A549 (cell line): ENCODE data around the gene GSTM1. TPM values are rescaled to one million over a fixed set of nuclear protein-coding genes. Genes with fewer than 3 reads are reported as not detected.

Experiments used
- ATAC-seq, 2 experiments: fragments of 200-7000 bp in 1 of 2; fragments of >200 bp in 1 of 2; cut with Nextera tagmentation in 1 of 2; cut with Tn5 transposase in 1 of 2; 3 replicates each; pipeline versions ENCODE4 v1.8.0 to v1.9.1; 2018 to 2020; ENCODE audit warnings: mild to moderate bottlenecking in 1 of 2, moderate library complexity in 1 of 2
- CTCF ChIA-PET: fragments of 300-600 bp; sonication (Branson Sonifier 250); formaldehyde crosslinking; extraction: SDS; loops from one replicate; lab custom pipeline; 2021; ENCODE audit warnings: antibody characterized with exemption, inconsistent platforms; lab: Yijun Ruan, JAX
- POLR2A ChIA-PET: fragments of 350-600 bp; formaldehyde crosslinking; extraction: SDS; loops from one replicate; lab custom pipeline; 2021; ENCODE audit warnings: antibody characterized with exemption, inconsistent platforms; lab: Yijun Ruan, JAX
- DNase-seq, 2 experiments: peaks; one replicate each; pipeline versions ENCODE4 v3.0.0 to v3.0.0-alpha.2; 2011 to 2016; ENCODE audit warnings: low read depth in 1 of 2, low spot score in 1 of 2
- FAIRE-seq: peaks from 2 replicates; lab custom pipeline; 2011; peaks lifted over from hg19 to GRCh38; lab: Jason Lieb, UNC
- H3K27ac ChIP-seq, 2 experiments: fragments of >200 bp; sonication (Bioruptor Twin); formaldehyde crosslinking; 3 replicates each; pipeline ENCODE4 v1.5.1; 2016 to 2017
- H3K4me1 ChIP-seq: fragments of >200 bp; sonication (Bioruptor Twin); formaldehyde crosslinking; 3 replicates; pipeline ENCODE4 v1.6.1; 2016
- H3K4me2 ChIP-seq: fragments of >200 bp; sonication (Bioruptor Twin); formaldehyde crosslinking; 3 replicates; pipeline ENCODE4 v1.6.1; 2016
- H3K4me3 ChIP-seq: fragments of >200 bp; sonication (Bioruptor Twin); formaldehyde crosslinking; 3 replicates; pipeline ENCODE4 v1.5.1; 2016
- H3K9me3 ChIP-seq: fragments of >200 bp; sonication (Bioruptor Twin); formaldehyde crosslinking; 3 replicates; pipeline ENCODE4 v1.6.1; 2016
- BHLHE40 ChIP-seq: IDR thresholded peaks from 2 replicates; pipeline ENCODE4 v1.6.1; 2012; ENCODE audit warnings: low read depth, low read length, inconsistent platforms
- CBX8 ChIP-seq: fragments of 200-600 bp; sonication (generic); IDR thresholded peaks from 2 replicates; pipeline ENCODE4 v1.6.1; 2016
- CEBPB ChIP-seq, 2 experiments: fragments of >200 bp in 1 of 2; sonication (Bioruptor Twin) in 1 of 2; formaldehyde crosslinking in 1 of 2; IDR thresholded peaks; 2 replicates each; pipeline ENCODE4 v1.6.1; 2012 to 2016
- FOSL2 ChIP-seq, 2 experiments: fragments of 450-650 bp in 1 of 2; fragments of >200 bp in 1 of 2; sonication (Bioruptor Twin) in 1 of 2; formaldehyde crosslinking; IDR thresholded peaks; 2 replicates each; pipeline versions ENCODE4 v1.5.0 to v1.6.1; 2016 to 2020; ENCODE audit warnings: mild to moderate bottlenecking in 1 of 2, moderate library complexity in 1 of 2
- FOXS1 ChIP-seq: fragments of 250-450 bp; sonication (Bioruptor Pico); IDR thresholded peaks from 2 replicates; pipeline ENCODE4 v1.5.0; 2020; ENCODE audit warnings: mild to moderate bottlenecking, moderate library complexity
- HDAC2 ChIP-seq: fragments of 200-600 bp; sonication (generic); IDR thresholded peaks from 2 replicates; pipeline ENCODE4 v1.6.1; 2016
- KDM1A ChIP-seq: fragments of 200-600 bp; sonication (generic); IDR thresholded peaks from 2 replicates; pipeline ENCODE4 v1.6.1; 2016; ENCODE audit warnings: low read depth, mild to moderate bottlenecking
- MAFK ChIP-seq: fragments of 450-650 bp; IDR thresholded peaks from 2 replicates; pipeline ENCODE4 v1.6.1; 2014; ENCODE audit not compliant: partially characterized antibody
- MYC ChIP-seq: IDR thresholded peaks from 2 replicates; pipeline ENCODE4 v1.6.1; 2012; ENCODE audit warnings: mild to moderate bottlenecking, inconsistent platforms, low read length, improper control_type of control experiment, borderline replicate concordance
- NFE2L2 ChIP-seq: fragments of 150-350 bp; conservative IDR thresholded peaks from 2 replicates; pipeline ENCODE4 v1.6.1; 2014; ENCODE audit warnings: low read length
- POLR2A ChIP-seq: IDR thresholded peaks from 2 replicates; pipeline ENCODE4 v1.6.1; 2012; ENCODE audit warnings: mild to moderate bottlenecking, low read length
- RAD21 ChIP-seq, 2 experiments: fragments of >200 bp in 1 of 2; sonication (Bioruptor Twin) in 1 of 2; formaldehyde crosslinking in 1 of 2; IDR thresholded peaks in 1 of 2; conservative IDR thresholded peaks in 1 of 2; 2 replicates in 1 of 2; 3 replicates in 1 of 2; pipeline ENCODE4 v1.6.1; 2012 to 2018; ENCODE audit warnings: inconsistent platforms in 1 of 2
- RCOR1 ChIP-seq: fragments of 150-350 bp; IDR thresholded peaks from 2 replicates; pipeline ENCODE4 v1.6.1; 2014; ENCODE audit warnings: antibody characterized with exemption, low read length, low read depth
- SMC3 ChIP-seq: fragments of >200 bp; sonication (Bioruptor Twin); formaldehyde crosslinking; IDR thresholded peaks from 3 replicates; pipeline ENCODE4 v1.6.1; 2018; ENCODE audit warnings: inconsistent platforms
- ZFP36 ChIP-seq: fragments of 450-650 bp; IDR thresholded peaks from 2 replicates; pipeline ENCODE4 v1.6.1; 2014; ENCODE audit warnings: borderline replicate concordance; ENCODE audit not compliant: partially characterized antibody
- ZSCAN20 ChIP-seq: fragments of 250-450 bp; sonication (Bioruptor Pico); IDR thresholded peaks from 2 replicates; pipeline ENCODE4 v1.8.0; 2022; ENCODE audit warnings: mild to moderate bottlenecking, moderate library complexity
- WGBS: methylation state at CpG from one replicate; pipeline ENCODE4 v1.1.6; 2017; ENCODE audit errors: missing lambda C conversion rate; 5-methylcytosine and 5-hydroxymethylcytosine counted together
- polyA plus RNA-seq, 4 experiments: library from polyadenylated mRNA; depleted of rRNA in 3 of 4; stranded (reverse); fragments of >200 nt; fragmentation: RNase III in 1 of 4; extraction: RNeasy Plus Mini Kit Qiagen cat#74134 plus additional on column Dnase treatment in 1 of 4; gene quantifications; 2 replicates in 3 of 4; 3 replicates in 1 of 4; pipeline ENCODE4 v1.2.3, GENCODE V29; 2011 to 2017
- TF ChIP-seq, protein P1 (sequence below): fragments of >200 bp; sonication (Bioruptor Twin); formaldehyde crosslinking; IDR thresholded peaks from 3 replicates; pipeline ENCODE4 v1.5.1; 2016
- TF ChIP-seq, protein P2 (sequence below): fragments of 250-450 bp; sonication (Bioruptor Pico); IDR thresholded peaks from 2 replicates; pipeline ENCODE4 v1.5.0; 2020; ENCODE audit warnings: low read depth, mild to moderate bottlenecking, moderate library complexity

Gene GSTM1
- polyA plus RNA-seq, 2 of the 4 experiments (the other 2 are of a cell fraction), result not detected

GRCh38 chr1:109717729-109718128 is 30.1 kb downstream of the GSTM1 start:
- ChIA-PET CTCF (interaction anchor here (1.0 to 3.2 kb wide), 4 partner anchors 10 to 264 kb away, joined by 3 to 13 read pairs (median 3); no protein-coding TSS in a partner anchor), POLR2A (no interaction called here)
- no peak overlapping the region for H3K4me3 ChIP-seq
- no peaks in the 10 kb centered on the region for H3K9me3 ChIP-seq
- no peak for ATAC-seq
- TF ChIP-seq ZSCAN20 (CRISPR knock-in tag), result no peak
- no peak for TF ChIP-seq CEBPB (IDR thresholded peaks at IDR 0.05)
- TF ChIP-seq POLR2A, result no peak
- no peak for TF ChIP-seq MYC
- TF ChIP-seq BHLHE40, result no peak
- TF ChIP-seq CBX8, result no peak
- TF ChIP-seq HDAC2, result no peak
- H3K27ac ChIP-seq, result peak overlapping the region in 1 of 2 experiments; percentile 85; a peak in 3 of 6 replicates
- H3K4me2 ChIP-seq, result no peak overlapping the region
- DNase-seq, result no peak
- 93% methylated on average over 5 of the region's 5 CpGs for WGBS
- H3K4me1 ChIP-seq, result peaks cover 14% of the 10 kb centered on the region; the same call in 2 of the 3 replicates
- no peak for FAIRE-seq

DNA sequence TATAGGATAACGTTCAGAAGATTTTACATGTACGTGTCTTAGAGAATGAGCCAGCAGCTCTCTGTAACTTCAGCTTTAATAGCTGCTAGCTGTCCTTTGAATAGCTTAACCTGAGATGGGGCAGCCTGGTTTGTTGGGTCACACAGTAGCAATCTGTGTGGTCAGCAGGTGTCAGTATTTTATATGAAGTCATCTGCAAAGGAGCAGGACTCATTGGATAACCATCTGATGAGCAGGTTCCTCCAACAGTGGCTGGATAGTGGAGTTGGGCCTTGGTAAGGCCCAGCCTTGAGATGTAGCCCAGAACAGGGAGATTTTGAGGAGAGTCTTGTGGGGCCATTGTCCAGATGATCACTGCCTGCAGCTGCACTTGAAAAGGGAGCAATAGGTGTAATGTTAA is 30.9 kb downstream of the GSTM1 start:
- Histone ChIP-seq H3K9me3 (no peaks in the 10 kb centered on the region), H3K4me2 (no peak overlapping the region), H3K4me3 (no peak overlapping the region), H3K4me1 (peaks cover 14% of the 10 kb centered on the region; the same call in 2 of the 3 replicates), H3K27ac (peak overlapping the region; percentile 63 to 85)
- ATAC-seq, result peak; percentile 66 to 80; a peak in 4 of 6 replicates
- CTCF ChIA-PET, result interaction anchor here (1.0 to 3.2 kb wide), 2 partner anchors 32 to 55 kb away, joined by 3 to 13 read pairs; no protein-coding TSS in a partner anchor
- POLR2A ChIA-PET, result no interaction called here
- 85% methylated on average over 2 of the region's 2 CpGs for WGBS
- peak; percentile 17 to 66 for DNase-seq
- no peak for FAIRE-seq
- TF ChIP-seq KDM1A (no peak), RAD21 (conservative IDR thresholded peaks at IDR 0.05 in 1 of 2, IDR thresholded peaks at IDR 0.05 in 1 of 2) (peak in 1 of 2 experiments; percentile 52; a peak in 4 of 5 replicates), SMC3 (0 out of 3 replicates have a peak, but pooled peaks have one; percentile 15)
- TF ChIP-seq, protein P1, sequence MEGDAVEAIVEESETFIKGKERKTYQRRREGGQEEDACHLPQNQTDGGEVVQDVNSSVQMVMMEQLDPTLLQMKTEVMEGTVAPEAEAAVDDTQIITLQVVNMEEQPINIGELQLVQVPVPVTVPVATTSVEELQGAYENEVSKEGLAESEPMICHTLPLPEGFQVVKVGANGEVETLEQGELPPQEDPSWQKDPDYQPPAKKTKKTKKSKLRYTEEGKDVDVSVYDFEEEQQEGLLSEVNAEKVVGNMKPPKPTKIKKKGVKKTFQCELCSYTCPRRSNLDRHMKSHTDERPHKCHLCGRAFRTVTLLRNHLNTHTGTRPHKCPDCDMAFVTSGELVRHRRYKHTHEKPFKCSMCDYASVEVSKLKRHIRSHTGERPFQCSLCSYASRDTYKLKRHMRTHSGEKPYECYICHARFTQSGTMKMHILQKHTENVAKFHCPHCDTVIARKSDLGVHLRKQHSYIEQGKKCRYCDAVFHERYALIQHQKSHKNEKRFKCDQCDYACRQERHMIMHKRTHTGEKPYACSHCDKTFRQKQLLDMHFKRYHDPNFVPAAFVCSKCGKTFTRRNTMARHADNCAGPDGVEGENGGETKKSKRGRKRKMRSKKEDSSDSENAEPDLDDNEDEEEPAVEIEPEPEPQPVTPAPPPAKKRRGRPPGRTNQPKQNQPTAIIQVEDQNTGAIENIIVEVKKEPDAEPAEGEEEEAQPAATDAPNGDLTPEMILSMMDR, result peak; percentile 25; the same call in 1 of the 3 replicates

DNA sequence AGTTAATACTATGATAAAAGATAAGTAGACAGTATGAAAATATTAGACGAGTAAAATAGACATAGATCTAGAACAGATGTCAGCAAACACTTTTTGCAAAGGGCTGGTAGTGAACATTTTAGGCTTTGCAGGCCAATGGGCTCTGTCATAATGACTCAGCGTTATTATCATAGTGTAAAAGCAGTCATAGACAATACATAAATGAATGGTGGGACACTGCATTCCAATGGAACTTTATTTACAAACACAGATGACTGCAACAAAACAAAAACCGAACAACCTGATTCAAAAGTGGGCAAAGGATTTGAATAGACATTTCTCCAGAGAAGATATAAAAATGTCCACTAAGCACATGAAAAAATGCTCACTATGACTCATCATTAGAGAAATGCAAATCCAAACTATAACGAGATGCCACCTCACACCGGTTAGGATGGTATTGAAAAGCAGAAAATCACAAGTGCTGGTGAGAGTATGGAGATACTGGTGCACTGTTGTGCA is 31.8 kb downstream of the GSTM1 start:
- no peak overlapping the region for H3K4me3 ChIP-seq
- ChIA-PET POLR2A (no interaction called here), CTCF (interaction anchor here (1.0 to 1.2 kb wide), 2 partner anchors 31 to 173 kb away, joined by 3 read pairs; no protein-coding TSS in a partner anchor)
- H3K4me1 ChIP-seq, result peaks cover 14% of the 10 kb centered on the region; the same call in 2 of the 3 replicates
- 46% methylated on average over 5 of the region's 5 CpGs for WGBS
- FAIRE-seq, result no peak
- ATAC-seq, result peak in 1 of 2 experiments; percentile 35; a peak in 2 of 6 replicates
- H3K9me3 ChIP-seq, result no peaks in the 10 kb centered on the region
- H3K4me2 ChIP-seq, result 0 out of 3 replicates have a peak overlapping the region, but pooled peaks have one; percentile 14
- TF ChIP-seq RCOR1 (no peak), FOSL2 (IDR thresholded peaks at IDR 0.05) (no peak), FOSL2 (CRISPR knock-in tag; IDR thresholded peaks at IDR 0.05) (peak; percentile 75), MAFK (peak; percentile 97), ZFP36 (no peak), NFE2L2 (peak; percentile 96), FOXS1 (CRISPR knock-in tag) (peak; percentile 62)
- TF ChIP-seq, protein P2, sequence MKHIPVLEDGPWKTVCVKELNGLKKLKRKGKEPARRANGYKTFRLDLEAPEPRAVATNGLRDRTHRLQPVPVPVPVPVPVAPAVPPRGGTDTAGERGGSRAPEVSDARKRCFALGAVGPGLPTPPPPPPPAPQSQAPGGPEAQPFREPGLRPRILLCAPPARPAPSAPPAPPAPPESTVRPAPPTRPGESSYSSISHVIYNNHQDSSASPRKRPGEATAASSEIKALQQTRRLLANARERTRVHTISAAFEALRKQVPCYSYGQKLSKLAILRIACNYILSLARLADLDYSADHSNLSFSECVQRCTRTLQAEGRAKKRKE, result 0 out of 2 replicates have a peak, but pooled peaks have one; percentile 40
- peak in 1 of 2 experiments; percentile 24 for DNase-seq
- peak overlapping the region; percentile 63 to 85 for H3K27ac ChIP-seq
